Stomach (tissue), 4 donors: ENCODE measurements around the gene TGM3.

Experiments
- CTCF ChIP-seq, 7 experiments: fragments of 450-650 bp in 4 of 7; fragments of 200-600 bp in 3 of 7; sonication (generic) in 3 of 7; IDR thresholded peaks; one replicate each; pipeline ENCODE4 v1.5.1; 2016 to 2019; ENCODE audit warnings: antibody characterized with exemption in 7 of 7, control low read depth in 2 of 7, mild to moderate bottlenecking in 1 of 7
- EP300 ChIP-seq: sonication (generic); formaldehyde crosslinking; IDR thresholded peaks from one replicate; pipeline ENCODE4 v1.6.1; 2017; ENCODE audit warnings: antibody characterized with exemption
- POLR2A ChIP-seq, 4 donors: fragments of 450-650 bp; IDR thresholded peaks; one replicate each; pipeline ENCODE4 v1.6.1; 2016; ENCODE audit warnings: antibody characterized with exemption in 4 of 4, control low read depth in 2 of 4, mild to moderate bottlenecking in 1 of 4, moderate library complexity in 1 of 4
- POLR2AphosphoS5 ChIP-seq, 3 donors: sonication (generic); formaldehyde crosslinking; IDR thresholded peaks; one replicate each; pipeline ENCODE4 v1.6.1; 2016; ENCODE audit warnings: antibody characterized with exemption in 3 of 3

DNA sequence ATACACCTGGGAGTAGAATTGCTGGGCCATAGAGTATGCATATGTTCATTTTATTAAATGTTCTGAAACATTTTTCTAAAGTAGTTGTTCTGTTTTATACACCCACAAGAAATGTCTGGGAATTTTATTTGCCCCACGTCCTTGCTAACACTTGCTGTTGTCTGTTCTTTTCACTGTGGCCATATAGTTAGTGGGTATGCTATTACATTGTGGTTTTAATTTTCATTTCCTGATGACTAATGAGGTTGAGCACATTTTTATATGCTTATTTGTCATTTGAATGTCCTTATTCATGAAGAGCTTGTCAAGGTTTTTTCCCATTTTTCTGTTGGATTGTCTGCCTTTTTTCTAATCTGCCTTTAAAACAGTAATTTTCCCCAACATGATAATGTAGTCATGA lies 41.5 kb upstream of the TGM3 start:
- TF ChIP-seq CTCF (IDR thresholded peaks at IDR 0.05) (no peak), POLR2A (IDR thresholded peaks at IDR 0.05) (no peak), POLR2AphosphoS5 (IDR thresholded peaks at IDR 0.05) (no peak), EP300 (no peak)
